HG02798 (cell line): ENCODE results near the gene CDK3.

Experiments
- ATAC-seq: cut with Tn5 transposase; IDR thresholded peaks from one replicate; pipeline ENCODE4 v1.9.1; 2021; ENCODE audit warnings: mild to moderate bottlenecking; ENCODE audit not compliant: unreplicated experiment, poor library complexity

CDK3 gene

DNA sequence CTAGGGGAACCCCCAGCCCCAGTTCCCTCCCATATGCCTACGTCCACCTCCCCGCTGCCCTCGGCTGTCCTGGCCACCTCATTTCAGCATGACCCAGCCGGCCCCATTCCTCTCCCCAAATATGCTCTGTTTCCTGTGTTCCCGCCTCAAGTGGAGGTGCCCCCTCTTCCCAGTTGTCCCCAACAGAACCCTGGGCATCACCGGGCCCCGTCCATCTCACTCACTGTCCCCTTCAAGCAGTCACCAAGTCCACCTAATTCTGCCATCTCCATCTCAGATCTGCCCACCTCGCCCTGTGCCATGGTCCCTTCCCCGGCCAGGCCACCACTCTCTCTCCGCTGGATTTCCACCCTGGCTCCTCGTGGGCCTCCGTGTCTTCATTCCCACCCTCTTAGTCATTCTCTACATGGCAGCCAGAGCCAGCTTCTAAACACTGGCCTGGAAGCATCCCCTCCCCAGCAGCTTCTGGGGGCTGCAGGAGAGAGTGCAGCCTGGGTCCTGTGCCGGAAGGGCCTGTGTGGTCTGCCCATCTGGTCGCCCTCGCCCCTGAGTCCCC lies 12.8 kb downstream of the CDK3 start:
- no peak for ATAC-seq

DNA sequence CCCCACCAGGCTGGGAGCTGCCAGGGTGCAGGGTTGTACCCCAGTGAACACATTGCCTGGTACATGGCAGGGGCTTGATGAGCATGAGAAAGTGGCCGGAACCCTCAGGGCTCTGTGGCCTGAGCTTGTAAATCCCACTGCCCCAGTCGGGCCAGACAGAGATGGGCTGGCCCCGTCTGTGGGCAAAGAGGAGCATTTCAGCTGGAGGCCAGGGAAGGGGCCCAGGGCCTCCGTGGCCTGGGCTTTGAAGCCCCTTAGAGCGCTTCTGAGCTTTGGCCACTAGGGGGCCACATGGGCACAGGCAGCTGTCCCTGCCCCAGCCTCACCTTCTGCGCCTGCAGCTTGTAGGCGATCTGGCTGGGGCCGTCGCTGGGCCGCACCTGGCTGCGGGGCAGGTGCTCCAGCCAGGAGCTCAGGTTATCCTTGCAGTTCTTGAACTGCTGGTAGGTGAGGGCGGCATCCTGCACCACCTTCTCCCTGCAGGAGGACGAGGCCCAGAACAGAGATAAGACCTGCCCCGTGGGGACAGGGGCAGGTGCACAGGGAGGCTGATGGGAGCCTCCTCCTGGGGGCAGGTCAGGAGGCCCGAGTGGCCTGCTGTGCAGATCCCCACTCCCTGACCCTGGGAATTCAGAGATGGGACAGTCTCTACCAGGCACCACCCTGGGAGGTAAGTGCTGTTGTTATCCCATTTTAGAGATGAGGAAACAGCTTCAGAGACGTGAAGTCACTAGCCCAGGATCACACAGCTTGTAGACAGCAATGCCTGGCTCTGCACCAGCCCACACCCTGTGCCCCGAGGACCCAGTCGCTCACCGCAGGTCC lies 13.7 kb downstream of the CDK3 start:
- peak; percentile 68 for ATAC-seq

DNA sequence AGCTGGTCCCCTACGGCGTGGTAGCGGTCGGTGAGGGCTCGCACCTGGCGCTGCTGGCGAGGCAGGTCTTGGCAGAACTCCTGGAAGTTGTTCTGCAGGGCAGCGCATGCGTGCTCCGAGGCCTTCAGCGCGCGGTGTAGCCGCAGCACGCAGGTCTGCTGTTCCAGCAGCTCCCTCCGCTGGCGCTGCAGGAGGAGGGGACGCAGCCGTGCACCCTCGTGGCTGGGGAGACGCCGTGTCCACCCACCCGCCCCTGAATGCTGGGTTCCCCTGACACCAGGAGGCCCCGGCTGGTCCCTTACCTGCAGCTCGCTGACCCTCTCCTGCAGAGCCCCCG lies 14.2 kb downstream of the CDK3 start:
- ATAC-seq, result no peak

DNA sequence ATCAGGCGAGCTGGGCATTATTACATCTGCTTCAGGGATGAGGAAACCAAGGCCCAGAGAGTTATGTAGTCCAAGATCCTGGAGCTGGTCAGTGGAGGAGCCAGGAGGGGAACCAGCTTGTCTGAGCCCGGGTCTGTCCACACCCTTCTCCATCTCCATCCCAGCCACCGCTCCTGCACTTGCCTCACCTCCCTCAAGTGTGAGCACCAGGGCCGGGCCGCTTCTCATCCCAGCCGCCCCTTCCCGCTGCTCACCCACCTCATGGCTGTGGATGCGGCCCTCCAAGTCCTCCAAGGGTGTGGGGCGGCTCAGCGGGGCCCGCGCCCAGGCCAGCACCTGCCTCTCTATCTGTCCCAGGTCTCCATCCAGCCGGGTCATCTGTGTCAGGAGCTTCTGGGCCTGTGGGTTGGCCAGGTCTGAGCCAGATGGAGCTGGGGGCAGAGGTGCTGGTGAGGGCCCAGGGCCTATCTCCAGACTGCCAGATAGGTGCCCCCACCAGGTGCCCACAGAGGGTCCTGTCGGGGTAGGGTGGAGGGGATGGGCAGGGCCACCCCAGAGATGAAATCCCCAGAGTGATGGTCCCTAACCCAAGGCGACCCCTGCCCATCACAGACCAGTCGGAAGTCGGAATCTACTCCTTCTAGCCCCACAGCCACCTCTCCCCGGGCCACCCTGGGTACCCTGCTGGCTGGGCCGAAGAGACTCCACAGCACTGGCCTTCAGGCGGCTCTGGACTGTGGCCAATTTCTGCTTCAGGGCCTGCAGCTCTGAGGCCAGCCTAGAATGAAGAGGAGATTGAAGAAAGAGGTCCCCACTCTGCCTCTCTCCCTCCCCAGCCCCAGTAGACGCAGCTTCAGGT lies 17.1 kb downstream of the CDK3 start:
- no peak for ATAC-seq

DNA sequence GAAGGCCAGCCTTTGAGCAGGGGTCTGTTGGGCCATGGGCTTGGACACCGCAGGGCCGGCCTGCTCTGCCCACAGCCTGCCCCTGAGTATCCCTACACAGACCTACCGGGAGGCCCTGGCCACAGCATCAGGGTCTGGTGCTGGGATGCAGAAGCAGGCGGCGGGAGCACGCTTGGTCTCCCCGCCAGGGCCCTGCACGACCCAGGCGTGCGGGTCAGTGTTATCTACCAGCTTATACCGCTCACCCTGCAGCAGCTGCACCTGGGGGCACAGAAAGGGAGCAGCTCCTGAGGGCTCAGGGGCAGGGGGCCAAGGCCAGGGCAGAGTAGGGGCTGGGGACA lies 17.7 kb downstream of the CDK3 start:
- ATAC-seq, result no peak

DNA sequence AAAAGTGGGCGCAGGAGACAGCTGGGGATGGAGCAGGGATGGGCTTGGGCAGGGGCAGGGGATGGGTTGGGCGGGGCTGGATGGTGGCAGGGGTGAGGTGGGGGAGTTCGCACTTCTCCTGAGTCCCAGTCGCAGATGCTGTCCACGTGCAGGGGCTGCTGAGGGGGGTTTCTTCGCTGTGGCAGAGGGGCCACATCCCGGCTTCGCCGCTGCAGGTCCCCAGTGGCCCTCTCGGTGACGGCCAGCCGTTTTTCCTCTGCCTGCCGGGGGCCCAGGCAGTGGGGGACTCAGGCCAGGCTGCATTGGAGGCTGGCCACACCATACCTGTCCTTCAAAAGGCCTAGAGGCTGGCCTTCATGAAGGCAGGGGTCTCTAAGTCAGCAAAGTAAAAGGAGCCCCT lies 18.1 kb downstream of the CDK3 start:
- ATAC-seq, result no peak

DNA sequence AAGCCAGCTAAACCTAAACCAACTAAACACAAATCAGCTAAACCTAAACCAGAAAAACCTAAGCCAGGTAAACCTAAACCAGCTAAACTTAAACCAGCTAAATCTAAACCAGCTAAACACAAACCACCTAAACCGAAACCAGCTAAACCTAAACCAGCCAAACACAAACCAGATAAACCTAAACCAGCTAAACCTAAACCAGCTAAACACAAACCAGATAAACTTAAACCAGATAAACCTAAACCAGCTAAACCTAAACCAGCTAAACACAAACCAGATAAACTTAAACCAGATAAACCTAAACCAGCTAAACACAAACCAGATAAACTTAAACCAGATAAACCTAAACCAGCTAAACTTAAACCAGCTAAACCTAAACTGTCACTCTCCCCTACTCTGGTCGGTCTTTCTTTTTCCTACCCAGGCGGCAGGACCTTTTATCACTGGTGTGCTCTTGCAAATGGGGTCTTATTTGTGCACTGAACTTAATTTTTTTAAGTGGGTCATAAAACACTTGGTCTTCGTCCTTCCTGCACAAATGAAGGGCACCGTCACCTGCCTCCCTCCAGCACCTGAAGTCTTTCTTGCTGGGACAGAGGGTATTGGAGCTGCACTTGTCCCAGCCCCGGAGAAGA lies 19.3 kb downstream of the CDK3 start:
- no peak for ATAC-seq

DNA sequence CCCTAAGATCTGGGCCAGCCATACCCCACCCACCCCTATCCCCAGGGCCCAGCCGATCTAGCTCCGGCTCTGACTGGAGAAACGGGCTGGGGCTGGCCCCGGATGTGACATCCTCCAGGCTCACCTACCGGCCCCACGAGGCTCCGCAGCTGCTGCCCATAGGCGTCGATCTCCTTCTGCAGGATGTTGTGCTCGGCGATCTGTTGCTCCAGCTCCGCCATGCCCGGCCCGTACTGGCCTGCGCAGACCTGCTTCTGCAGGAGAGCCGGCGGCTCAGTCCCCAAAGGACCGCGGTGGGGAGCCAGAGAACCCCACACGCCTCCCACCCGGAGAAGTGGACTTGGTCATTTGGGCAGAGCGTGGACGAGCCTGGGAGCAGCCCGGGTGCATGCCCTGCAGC lies 21.6 kb downstream of the CDK3 start:
- no peak for ATAC-seq

DNA sequence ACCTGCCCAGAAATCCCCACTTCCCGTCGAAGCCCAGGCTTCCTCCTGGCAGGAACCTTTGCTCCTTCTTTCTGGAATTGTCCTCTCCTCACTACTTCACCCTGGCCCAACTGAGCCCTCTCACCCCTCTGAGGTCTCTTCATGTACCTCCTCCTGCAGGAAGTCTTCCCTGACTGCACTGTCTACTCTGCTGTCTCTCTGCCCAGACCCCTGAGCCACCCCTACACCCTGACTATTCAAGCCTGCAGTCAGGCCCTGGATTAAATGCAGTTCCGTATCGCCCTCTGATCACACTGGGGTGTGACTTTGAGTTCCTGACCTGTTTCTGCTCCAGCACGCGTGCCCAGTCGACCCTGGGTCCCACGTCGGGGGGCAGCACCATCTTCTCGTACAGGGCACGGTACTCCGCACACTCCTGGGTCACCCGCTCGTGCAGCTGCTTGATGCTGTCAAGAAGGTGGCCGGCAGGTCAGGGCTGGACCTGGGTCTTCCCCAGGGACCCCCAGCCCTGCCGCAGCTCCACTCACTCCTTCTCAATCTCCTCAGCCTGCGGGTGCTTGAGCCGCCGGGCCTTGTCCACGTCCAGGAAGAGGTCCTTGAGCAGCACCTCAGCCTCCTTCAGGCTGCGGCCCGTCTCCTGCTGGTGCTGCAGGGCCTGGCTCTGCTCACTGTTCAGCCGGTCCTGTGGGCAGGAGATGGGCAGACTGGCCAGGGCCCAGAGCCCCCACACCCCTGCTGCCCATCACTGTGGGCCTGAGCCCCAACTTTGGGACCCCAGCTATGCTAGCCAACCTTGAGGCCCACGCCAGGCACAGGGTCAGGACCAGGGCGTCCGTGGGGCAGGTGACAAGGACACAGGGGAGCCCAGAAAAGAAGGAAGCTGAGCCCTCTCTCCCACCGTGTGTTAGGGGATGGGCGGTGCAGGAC lies 22.6 kb downstream of the CDK3 start:
- no peak for ATAC-seq

DNA sequence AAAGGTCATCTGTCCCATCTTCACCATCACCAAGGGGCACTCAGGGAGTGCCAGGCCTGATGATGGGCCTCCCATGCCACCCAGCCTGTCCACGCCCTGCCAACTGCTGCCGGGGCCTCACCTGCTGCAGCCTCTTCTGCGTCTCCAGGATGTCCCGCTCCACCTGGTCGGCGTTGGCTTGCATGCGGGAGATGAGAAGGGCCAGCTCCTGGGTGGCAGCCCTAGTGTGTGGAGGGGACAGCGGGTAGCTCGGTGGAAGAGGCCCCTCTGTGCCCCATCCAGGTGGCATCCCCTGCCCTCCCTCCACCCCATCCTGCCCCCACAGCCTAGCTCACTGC lies 23.2 kb downstream of the CDK3 start:
- ATAC-seq, result no peak

DNA sequence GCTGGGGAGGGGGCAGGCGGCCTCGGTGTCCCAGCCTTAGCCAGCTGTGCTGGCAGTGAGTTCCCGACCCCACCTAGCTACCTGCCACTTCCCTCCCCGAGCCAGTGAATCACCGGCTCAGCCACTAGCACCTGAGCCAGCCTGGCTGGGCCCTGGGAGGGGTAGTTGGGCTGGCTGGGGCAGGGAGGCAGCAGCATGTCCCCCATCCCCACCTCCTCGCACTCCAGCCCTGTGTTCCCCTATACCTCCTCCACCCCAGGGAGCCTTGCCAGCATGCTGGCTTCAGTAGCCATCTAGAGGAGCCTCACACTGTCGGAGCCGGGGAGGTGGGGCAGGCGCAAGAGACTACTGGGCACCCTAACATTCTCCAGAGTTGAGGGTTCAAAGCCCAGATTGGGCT lies 23.7 kb downstream of the CDK3 start:
- ATAC-seq, result no peak

DNA sequence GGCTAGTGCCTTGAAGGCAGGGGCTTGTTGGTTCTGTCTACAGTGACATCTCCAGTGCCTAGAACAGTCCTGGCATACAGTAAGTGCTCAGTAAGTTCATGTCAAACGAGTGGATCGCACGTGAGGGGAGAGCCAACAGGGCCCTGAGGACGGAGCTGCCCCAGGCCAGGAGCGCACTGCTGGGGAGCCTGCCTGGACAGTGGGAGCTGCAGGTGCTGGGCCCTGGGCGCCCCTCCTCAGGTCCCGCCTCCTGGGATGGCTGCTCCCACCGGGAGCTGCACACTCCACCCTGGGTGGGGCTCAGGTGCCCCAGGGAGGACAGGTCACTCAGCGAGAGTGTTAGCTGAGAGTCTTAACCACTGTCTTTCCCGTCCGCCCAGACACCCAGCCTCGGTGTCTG lies 24.6 kb downstream of the CDK3 start:
- ATAC-seq, result no peak

DNA sequence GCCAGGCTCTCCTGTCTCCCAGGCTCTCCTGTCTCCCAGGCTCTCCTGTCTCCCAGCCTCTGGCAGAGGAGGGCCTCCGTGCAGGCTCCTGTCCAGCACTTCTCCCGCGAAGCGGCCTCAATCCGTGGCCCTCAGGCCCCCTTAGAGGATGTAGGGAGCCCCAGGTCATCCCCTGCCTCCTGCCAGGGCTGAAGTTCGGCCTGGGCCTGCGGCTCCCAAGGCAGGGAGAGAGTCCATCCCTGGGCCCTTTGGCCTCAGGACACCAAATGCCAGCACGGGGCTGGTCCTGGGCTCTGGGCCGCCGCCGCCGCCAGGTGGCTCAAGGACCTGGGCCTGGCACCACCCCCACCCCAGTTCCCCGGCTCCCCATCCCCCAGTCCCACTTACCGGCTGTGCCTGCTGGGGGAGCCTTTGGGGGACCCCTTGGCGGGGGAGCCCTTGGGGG lies 26.1 kb downstream of the CDK3 start:
- no peak for ATAC-seq

DNA sequence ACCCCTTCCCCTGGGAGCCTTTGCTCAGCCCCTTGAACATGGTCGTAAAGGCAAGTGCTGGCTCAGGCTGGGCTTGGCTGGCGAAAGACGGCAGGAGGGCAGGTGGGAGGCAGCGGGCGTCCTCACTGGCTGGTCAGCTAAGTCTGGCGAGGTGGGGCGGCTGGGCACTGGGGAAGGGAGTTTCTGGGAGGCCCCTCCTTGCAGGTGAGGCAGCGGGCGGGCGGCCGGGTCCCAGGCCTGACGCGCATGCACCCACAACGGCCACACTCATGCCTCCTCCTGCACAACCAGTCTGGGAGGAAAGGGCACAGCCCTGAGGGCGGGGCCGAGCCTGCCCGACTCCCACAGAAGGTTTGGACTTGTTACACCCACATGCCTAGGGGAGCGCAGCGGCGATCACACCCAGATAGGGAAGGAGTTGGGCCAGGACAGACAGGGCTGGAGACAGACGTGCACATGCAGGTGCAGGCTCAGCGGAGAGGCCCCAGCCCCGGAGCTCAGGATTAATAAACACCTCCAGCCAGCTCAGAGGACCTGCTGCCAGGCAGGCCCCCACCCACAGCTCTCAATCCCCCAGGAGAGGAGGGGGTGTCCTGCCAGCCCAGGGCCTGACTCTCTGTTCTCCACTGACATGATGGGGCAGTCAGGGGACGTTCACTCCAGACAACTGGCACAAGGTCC lies 26.6 kb downstream of the CDK3 start, which contains the start of gene EVPL:
Gene EVPL (minus strand): TSS at position 148 of the 681 bp plus-strand sequence. CDS start 108 bp downstream, at position 40.
- no peak for ATAC-seq

DNA sequence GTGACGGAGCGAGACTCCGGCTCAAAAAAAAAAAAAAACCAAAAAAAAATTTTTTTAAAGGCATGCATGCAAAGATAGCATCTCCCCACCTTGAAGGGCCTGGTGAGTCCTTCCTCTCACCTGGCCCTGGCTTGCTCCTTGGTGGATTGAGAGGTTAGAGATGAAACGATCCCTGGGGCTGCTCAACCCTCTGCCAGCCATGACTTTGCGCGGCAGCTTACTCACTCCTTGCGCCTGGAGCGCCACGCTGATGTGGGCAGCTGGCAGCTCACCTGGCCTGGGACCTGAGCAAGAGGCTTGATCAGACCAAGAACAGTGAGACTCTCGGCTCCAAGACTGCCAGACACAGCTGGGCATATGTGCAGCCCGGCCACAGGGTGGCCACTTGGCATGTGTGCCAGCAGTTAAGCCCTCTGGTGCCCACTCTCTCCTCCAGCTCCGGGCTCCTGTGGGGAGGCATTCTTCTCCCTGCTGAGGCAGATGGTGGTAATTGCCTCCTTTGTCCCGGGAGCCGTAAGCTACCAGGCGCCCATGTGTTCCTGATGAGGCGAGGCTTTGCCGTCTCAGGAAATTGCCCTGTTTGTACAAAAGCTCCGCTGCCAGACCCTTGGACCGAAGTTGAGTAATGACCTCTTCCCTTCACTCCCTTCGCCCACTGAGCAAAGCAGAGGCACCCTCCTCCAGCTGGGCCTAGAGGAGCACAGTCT lies 31.6 kb downstream of the CDK3 start:
- ATAC-seq, result no peak

DNA sequence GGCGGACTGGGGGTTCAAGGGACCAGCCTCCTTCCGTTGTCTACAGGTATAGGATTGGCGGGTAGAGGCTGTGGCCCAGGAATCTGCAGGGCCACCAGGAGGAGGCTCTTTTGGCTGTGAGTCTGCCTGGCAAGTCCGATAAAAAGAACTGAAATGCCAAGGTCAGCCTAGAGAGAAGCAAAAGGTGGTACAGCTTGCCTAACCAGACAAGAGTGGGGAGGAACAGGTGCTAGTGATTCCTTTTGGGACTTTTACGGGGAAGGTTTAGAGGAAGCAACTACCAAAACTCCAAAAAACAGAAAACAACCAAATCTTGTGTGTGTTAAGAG lies 32.1 kb downstream of the CDK3 start:
- ATAC-seq, result no peak

DNA sequence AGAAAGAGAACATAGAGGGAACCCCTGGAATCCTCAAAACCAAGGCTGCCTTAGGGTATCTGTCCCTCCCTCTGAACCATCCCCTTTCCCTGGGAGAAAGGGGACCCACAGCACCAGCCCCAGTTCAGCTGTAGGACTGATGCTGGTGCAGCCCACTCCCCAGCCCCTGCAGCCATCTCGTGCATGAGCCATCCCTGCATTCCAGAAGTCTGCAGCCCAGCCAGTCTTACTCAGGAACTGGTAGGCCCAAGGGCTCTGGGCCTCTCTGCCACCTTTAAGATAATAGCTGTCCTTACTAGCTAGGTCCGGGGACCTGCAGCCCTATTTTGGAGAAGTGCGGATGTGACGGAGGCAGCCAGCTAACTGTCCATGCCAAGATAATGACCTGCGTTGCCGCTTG lies 32.5 kb downstream of the CDK3 start:
- ATAC-seq, result no peak

DNA sequence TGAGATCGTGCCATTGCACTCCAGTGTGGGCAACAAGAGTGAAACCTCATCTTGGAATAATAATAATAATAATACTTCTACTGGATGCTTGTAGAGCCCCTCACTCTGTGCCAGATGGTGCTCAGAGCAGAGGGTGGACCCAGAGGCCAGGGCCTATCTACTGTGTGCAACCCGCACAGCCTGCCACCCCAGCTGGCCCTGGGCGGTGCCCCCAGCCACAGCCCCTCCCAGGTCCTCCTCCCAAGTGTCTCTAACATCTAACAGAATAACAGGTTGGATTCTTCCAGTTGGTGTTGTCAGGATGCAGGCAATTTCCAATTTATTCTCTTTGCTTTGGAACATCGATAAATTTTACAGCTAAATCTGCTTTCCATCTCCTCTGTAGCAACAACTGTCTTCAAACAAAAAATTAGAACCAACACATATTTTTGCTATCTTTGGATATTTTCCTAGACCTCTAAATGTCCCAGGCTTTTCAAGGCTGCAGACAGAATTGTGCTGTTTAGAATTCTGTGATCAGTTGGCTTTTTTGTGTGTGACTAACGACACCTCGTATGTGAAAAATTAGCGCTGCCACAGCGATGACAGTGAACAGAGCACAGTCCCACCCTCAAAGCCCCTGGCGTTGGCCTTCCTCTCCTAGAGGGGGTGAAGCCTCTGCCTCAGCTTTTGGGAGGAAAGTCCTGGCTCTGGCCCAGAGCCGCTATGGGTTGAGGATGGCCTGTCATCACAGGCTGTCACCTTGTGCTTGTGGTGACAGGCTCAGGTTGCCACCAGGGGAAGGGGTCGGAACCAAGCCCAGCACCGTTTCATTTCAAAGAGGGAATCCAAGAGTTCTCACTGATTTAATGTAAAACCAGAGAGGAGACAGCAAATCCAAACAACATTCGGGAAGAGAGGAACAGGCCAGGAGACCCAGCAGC lies 34.0 kb downstream of the CDK3 start:
- no peak for ATAC-seq
